Psoas muscle (tissue), 8 donors: ENCODE measurements around the gene MTA3. TPM values are rescaled to one million over a fixed set of nuclear protein-coding genes. Genes with fewer than 3 reads are reported as not detected.
"Not testable (repeated sequence)": the region's sequence is repeated elsewhere in the genome, so short reads cannot be mapped to it uniquely, and the experiment has no call there.

Experiments used
- ATAC-seq, 4 donors: fragments of 200-7000 bp; cut with Tn5 transposase; one replicate each; pipeline ENCODE4 v1.9.1; 2020; ENCODE audit warnings: moderate library complexity in 3 of 4, mild to moderate bottlenecking in 2 of 4
- DNase-seq, 2 donors: peaks; one replicate each; pipeline ENCODE4 v3.0.0-alpha.2; 2020
- H3K27ac ChIP-seq: fragments of 200-600 bp; one replicate; pipeline ENCODE4 v1.8.0; 2022
- H3K27me3 ChIP-seq, 3 donors: fragments of 200-600 bp in 1 of 3; one replicate each; pipeline versions ENCODE4 v1.6.1 to v1.8.0; 2013 to 2022; ENCODE audit warnings: low read length in 2 of 3, mild to moderate bottlenecking in 2 of 3, moderate library complexity in 1 of 3; ENCODE audit not compliant: insufficient read depth in 3 of 3
- H3K36me3 ChIP-seq, 2 donors: fragments of 200-600 bp in 1 of 2; one replicate each; pipeline versions ENCODE4 v1.6.1 to v1.8.0; 2013 to 2022; ENCODE audit warnings: low read depth in 1 of 2, mild to moderate bottlenecking in 1 of 2, moderate library complexity in 1 of 2; ENCODE audit not compliant: insufficient read depth in 1 of 2
- H3K4me1 ChIP-seq: fragments of 200-600 bp; one replicate; pipeline ENCODE4 v1.8.0; 2022
- H3K4me3 ChIP-seq: fragments of 200-600 bp; one replicate; pipeline ENCODE4 v1.8.0; 2022; ENCODE audit warnings: mild to moderate bottlenecking
- H3K9me3 ChIP-seq: fragments of 200-600 bp; one replicate; pipeline ENCODE4 v1.8.0; 2022
- CTCF ChIP-seq: fragments of 200-600 bp; IDR thresholded peaks from one replicate; pipeline ENCODE4 v1.8.0; 2022; ENCODE audit warnings: antibody characterized with exemption
- WGBS, 3 donors: extraction: QIAGEN DNeasy Blood & Tissue Kit; methylation state at CpG; one replicate each; pipeline versions ENCODE4 v1.1.6 to v1.1.7; 2013; 5-methylcytosine and 5-hydroxymethylcytosine counted together
- intact Hi-C, 2 donors: fragments of 100-400 bp; cut with DNase I; formaldehyde crosslinking; loops; one replicate each; pipeline versions ENCODE4 v1.11.0 to v1.14.2; 2022
- polyA plus RNA-seq, 3 donors: library from polyadenylated mRNA; stranded (reverse); fragments of 200-250 nt; gene quantifications; one replicate each; pipeline ENCODE4 v1.2.3, GENCODE V29; 2013
- total RNA-seq, 4 donors: library from RNA; stranded (reverse); fragmentation: NEBNext Ultra II Directional in 2 of 4; extraction: Animal tissue kit (Norgen Biotek cat#: 25700) in 2 of 4; gene quantifications; one replicate each; pipeline versions ENCODE4 v1.2.1 to v1.2.4, GENCODE V29; 2021 to 2023
- donor health status: healthy with polysubstance abuse.
- donor health status: DM: no; HTN: no; CAD: no; lungs with moderate emphysema.
- donor health status: Bipolar disorder and iron deficiency.
- donor health status: healthy.
- donor health status: DM: yes; HTN: yes; CAD: no.
- donor health status: DM: no; HTN: no; CAD: no.
- donor health status: DM: no; HTN: no; CAD: no.
- donor health status: DM: yes; HTN: yes; CAD: no.

MTA3 gene
- total and polyA plus RNA-seq, 7 donors = 5.3 to 19.8 (median 10.7) TPM

DNA sequence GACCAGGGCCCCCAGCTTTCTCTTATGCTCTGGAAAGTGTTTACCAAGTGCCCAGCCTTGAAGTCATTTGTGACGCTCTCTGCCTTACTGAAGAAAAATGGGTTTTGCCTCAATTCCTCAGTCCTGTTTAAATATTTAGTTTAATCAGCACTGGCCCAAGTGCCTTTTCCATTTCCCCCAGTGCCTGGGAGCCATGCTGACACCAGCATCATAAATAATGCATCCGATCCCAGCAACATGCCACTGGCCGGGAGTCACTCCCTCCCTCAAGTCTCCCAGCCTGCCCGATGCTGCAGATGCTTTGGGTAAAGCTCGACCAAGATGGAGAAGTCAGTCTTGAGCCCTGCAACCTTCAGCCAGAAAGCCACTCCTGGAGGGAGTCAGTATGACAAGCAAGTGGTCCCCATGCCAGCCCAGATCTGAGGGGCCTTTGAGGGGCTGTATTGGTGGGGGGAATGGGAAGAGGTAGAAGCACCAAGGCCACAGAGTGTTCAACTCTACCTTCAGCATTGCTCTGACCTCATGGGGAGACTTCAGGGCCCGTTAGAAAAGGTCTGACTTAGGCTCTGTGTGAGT, 12.0 kb upstream of the MTA3 start:
- no peaks in the 10 kb centered on the region for H3K27me3 ChIP-seq
- no peak overlapping the region for H3K27ac ChIP-seq
- ATAC-seq (no peak), DNase-seq (no peak)
- no peak overlapping the region for H3K4me3 ChIP-seq
- H3K4me1 ChIP-seq = no peaks in the 10 kb centered on the region
- no peaks in the 10 kb centered on the region for H3K9me3 ChIP-seq
- no peaks in the 10 kb centered on the region for H3K36me3 ChIP-seq
- no peak for TF ChIP-seq CTCF
- 36 to 53% (median 44%) methylated on average over 6 of the region's 6 CpGs for WGBS, 3 donors
- intact Hi-C loops = no loop called here

DNA sequence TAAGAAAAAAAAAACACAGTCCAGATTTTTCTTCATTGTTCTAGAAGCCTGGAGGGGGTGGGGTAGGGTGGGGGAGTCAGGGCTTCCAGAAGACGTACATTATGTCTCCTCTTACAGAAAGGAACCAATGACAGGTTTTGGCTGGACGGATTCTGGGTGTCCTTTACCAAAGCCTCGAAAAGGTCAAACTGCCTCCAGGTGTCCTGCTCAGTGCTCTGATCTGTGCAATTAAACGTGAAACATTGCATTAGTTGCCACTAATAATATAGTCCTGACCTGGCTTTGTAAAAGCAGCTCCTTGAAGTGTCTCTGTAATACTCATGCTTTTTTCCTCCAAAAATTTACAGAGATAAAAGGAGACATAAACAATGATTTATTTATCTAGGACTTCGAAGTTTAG, 11.1 kb upstream of the MTA3 start:
- TF ChIP-seq CTCF = no peak
- 49 to 53% (median 50%) methylated on average over 5 of the region's 5 CpGs for WGBS, 3 donors
- no peak for DNase-seq
- no peaks in the 10 kb centered on the region for H3K36me3 ChIP-seq
- intact Hi-C loops = no loop called here
- no peak for ATAC-seq
- no peaks in the 10 kb centered on the region for H3K4me1 ChIP-seq
- H3K9me3 ChIP-seq = no peaks in the 10 kb centered on the region
- H3K4me3 ChIP-seq = no peak overlapping the region
- no peak overlapping the region for H3K27ac ChIP-seq
- no peaks in the 10 kb centered on the region for H3K27me3 ChIP-seq

- no peak for TF ChIP-seq CTCF
- H3K36me3 ChIP-seq = no peaks in the 10 kb centered on the region
- ATAC-seq (no peak), DNase-seq (no peak)
- H3K4me1 ChIP-seq = no peaks in the 10 kb centered on the region
- H3K4me3 ChIP-seq = no peak overlapping the region
- no peaks in the 10 kb centered on the region for H3K27me3 ChIP-seq
- H3K27ac ChIP-seq = no peak overlapping the region
- intact Hi-C loops = no loop called here
- 85 to 95% (median 89%) methylated on average over 3 of the region's 3 CpGs for WGBS, 3 donors
- H3K9me3 ChIP-seq = no peaks in the 10 kb centered on the region
Observed at GRCh38 chr2:42558827-42559226, 9.6 kb upstream of the MTA3 start.

GRCh38 chr2:42560133-42560532, 8.3 kb upstream of the MTA3 start:
- intact Hi-C loops, DNase-seq, ATAC-seq: not testable (repeated sequence)

GRCh38 chr2:42560899-42561298, 7.5 kb upstream of the MTA3 start:
- 31 to 43% (median 37%) methylated on average over 1 of the region's 1 CpG for whole genome bisulfite sequencing, 3 donors
- no peaks in the 10 kb centered on the region for H3K4me1 ChIP-seq
- intact Hi-C loops = no loop called here
- DNase-seq = no peak
- no peak overlapping the region for H3K4me3 ChIP-seq
- H3K27ac ChIP-seq = no peak overlapping the region
- no peaks in the 10 kb centered on the region for H3K9me3 ChIP-seq
- no peaks in the 10 kb centered on the region for H3K36me3 ChIP-seq
- no peak for ATAC-seq
- TF ChIP-seq CTCF = no peak
- no peaks in the 10 kb centered on the region for H3K27me3 ChIP-seq

More at GRCh38 chr2:42560133-42560532, 8.3 kb upstream of the MTA3 start:
- not testable (repeated sequence) for H3K9me3 ChIP-seq, H3K4me3 ChIP-seq, H3K27ac ChIP-seq, H3K36me3 ChIP-seq, H3K4me1 ChIP-seq, H3K27me3 ChIP-seq
- WGBS, 3 donors = 80 to 84% (median 80%) methylated on average over 13 of the region's 13 CpGs
